Upper lobe of right lung (tissue), 1 donor: ENCODE measurements around the gene MID1IP1. TPM values are rescaled to one million over a fixed set of nuclear protein-coding genes. Genes with fewer than 3 reads are reported as not detected.

Source experiments
- ATAC-seq: fragments of 200-7000 bp; cut with Tn5 transposase; one replicate; pipeline ENCODE4 v1.9.1; 2020; ENCODE audit warnings: mild to moderate bottlenecking, moderate library complexity
- DNase-seq: peaks from one replicate; pipeline ENCODE4 v3.0.0-alpha.2; 2020
- H3K27ac ChIP-seq: fragments of 200-600 bp; one replicate; pipeline ENCODE4 v1.8.0; 2022
- H3K27me3 ChIP-seq: fragments of 200-600 bp; one replicate; pipeline ENCODE4 v1.8.0; 2022; ENCODE audit warnings: mild to moderate bottlenecking
- H3K36me3 ChIP-seq: fragments of 200-600 bp; one replicate; pipeline ENCODE4 v1.8.0; 2022
- H3K4me1 ChIP-seq: fragments of 200-600 bp; one replicate; pipeline ENCODE4 v1.8.0; 2022
- H3K4me3 ChIP-seq: fragments of 200-600 bp; one replicate; pipeline ENCODE4 v1.8.0; 2022; ENCODE audit warnings: mild to moderate bottlenecking
- H3K9me3 ChIP-seq: fragments of 200-600 bp; one replicate; pipeline ENCODE4 v1.8.0; 2022
- intact Hi-C: fragments of 100-400 bp; cut with DNase I; formaldehyde crosslinking; loops from one replicate; pipeline ENCODE4 v1.11.0; 2022
- total RNA-seq: library from RNA; stranded (reverse); fragmentation: NEBNext Ultra II Directional; extraction: Animal tissue kit (Norgen Biotek cat#: 25700); gene quantifications from one replicate; pipeline ENCODE4 v1.2.1, GENCODE V29; 2021
- TF ChIP-seq, protein P1 (sequence below): fragments of 200-600 bp; IDR thresholded peaks from one replicate; pipeline ENCODE4 v1.8.0; 2022; ENCODE audit warnings: antibody characterized with exemption
- donor health status: DM: no; HTN: yes; CAD: no; lungs with severe emphysema.

The MID1IP1 gene
- total RNA-seq, 1 donor from 2014 or later: 83.6 TPM

DNA sequence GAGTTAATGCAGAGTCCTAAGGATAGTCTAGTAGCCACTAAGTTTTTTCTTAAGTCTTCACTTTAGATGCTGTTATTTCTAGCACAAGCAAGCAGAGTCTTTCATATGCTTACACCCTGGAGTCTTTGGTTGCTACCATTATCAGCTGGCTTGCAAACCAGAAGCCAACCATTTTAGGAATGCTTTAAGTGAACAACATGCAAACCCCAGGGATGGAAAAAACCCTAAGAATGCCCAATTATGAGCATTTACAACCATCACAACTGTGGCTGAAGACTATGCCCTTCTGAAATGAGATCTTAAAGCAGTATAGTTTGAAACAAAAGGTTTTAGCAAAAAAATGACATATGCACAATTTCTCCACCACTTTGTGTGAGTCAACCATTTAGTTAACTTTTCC, 6.6 kb downstream of the MID1IP1 start:
- DNase-seq: no peak
- no peak overlapping the region for H3K4me3 ChIP-seq
- no peaks in the 10 kb centered on the region for H3K27me3 ChIP-seq
- H3K27ac ChIP-seq: no peak overlapping the region
- H3K4me1 ChIP-seq: peaks cover 3% of the 10 kb centered on the region
- TF ChIP-seq, protein P1, sequence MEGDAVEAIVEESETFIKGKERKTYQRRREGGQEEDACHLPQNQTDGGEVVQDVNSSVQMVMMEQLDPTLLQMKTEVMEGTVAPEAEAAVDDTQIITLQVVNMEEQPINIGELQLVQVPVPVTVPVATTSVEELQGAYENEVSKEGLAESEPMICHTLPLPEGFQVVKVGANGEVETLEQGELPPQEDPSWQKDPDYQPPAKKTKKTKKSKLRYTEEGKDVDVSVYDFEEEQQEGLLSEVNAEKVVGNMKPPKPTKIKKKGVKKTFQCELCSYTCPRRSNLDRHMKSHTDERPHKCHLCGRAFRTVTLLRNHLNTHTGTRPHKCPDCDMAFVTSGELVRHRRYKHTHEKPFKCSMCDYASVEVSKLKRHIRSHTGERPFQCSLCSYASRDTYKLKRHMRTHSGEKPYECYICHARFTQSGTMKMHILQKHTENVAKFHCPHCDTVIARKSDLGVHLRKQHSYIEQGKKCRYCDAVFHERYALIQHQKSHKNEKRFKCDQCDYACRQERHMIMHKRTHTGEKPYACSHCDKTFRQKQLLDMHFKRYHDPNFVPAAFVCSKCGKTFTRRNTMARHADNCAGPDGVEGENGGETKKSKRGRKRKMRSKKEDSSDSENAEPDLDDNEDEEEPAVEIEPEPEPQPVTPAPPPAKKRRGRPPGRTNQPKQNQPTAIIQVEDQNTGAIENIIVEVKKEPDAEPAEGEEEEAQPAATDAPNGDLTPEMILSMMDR: no peak
- no peaks in the 10 kb centered on the region for H3K36me3 ChIP-seq
- H3K9me3 ChIP-seq: no peaks in the 10 kb centered on the region
- ATAC-seq: no peak
- intact Hi-C loops: no loop called here

DNA sequence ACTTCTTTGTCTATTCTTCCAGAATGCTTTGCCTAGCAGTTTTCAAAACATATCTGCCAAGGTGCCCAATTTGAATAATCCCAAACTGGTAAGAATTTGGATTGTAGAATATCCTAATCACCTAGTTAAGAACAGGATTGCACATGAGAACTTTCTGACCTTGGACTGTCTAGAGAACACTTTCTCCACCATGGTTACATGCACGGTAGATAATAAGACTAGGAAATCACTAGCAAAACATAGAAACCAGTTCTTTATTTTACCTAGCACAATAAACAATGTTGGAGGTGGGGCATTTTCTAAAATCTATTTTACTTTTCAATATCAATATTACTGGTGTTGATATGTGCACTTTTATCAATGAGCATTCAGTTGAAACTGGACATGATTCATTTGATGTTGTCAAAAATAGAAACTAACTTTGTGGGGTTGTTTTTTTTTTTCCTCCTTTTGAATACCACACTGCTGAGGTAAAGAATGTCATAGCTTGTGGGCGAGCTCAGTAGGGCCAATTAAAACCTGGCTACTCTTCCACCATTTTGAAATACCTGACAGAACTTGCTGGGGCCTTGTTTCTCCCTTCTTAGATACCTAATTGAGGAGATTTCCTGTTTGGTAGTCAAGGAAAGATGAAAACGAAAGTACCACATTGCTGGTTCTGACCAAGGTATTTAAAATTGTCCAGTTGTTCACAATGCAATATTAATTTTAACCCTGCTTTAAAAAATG, 10.4 kb downstream of the MID1IP1 start:
- intact Hi-C loops: no loop called here
- ATAC-seq: no peak
- H3K27ac ChIP-seq: no peak overlapping the region

DNA sequence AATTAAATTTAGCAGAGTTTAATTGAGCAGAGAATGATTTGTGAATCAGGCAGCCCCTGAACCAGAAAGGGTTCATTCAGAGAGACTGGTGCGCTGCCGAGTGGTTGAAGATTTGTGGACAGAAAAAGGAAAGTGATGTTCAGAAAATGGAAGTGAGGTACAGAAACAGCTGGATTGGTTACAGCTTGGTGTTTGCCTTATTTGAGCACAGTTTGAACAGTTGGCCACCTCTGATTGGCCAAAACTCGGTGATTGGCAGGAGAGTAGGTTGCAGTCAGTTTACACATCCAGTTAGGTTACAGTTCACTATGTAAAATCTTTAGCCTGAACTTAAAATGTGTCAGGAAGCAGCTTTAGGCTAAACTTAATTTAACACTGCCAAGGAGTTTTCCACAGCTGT, 14.9 kb downstream of the MID1IP1 start:
- no peaks in the 10 kb centered on the region for H3K4me1 ChIP-seq
- no peak overlapping the region for H3K4me3 ChIP-seq
- ATAC-seq (no peak), DNase-seq (no peak)
- TF ChIP-seq, protein P1: no peak
- H3K27me3 ChIP-seq: no peaks in the 10 kb centered on the region
- H3K9me3 ChIP-seq: no peaks in the 10 kb centered on the region
- H3K27ac ChIP-seq: peak overlapping the region; percentile 30
- H3K36me3 ChIP-seq: no peaks in the 10 kb centered on the region
- intact Hi-C loops: no loop called here

More for the DNA sequence above, 10.4 kb downstream of the MID1IP1 start:
- H3K27me3 ChIP-seq: no peaks in the 10 kb centered on the region
- H3K4me3 ChIP-seq: no peak overlapping the region
- no peaks in the 10 kb centered on the region for H3K4me1 ChIP-seq
- no peaks in the 10 kb centered on the region for H3K36me3 ChIP-seq
- H3K9me3 ChIP-seq: no peaks in the 10 kb centered on the region
- DNase-seq: no peak
- TF ChIP-seq, protein P1: no peak

DNA sequence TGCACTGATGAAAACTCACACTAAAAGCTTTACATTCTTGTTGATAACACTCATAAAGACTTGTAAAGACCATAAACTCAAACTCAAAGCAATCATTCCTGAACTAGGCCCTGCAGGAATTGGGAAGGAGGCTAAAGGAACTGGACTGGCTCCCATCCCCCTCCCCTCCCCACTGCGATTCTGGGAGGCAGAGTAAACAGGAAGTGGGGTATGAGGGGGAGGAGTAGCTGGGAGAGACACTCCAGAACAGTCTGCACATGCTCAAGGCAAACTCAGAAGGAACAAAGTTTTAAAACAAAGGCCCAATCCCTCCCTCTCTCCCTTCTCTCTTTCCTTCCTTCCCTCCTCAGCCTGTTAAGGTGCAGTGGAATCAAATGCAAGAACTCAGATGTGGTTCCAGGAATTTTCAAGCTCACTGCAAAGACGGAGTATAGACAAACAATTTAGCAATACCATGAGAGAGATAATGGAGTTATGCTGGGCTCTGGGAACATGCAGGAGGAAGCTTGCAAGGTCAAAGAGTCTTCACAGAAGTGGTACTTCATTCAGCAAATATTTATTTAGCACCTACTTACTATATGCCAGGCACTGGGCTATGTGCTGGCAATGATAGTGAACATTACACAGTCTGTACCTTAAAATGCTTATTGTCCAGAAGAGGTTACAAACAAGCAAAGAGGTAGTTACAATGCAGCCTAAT, 15.9 kb downstream of the MID1IP1 start:
- peak; percentile 96 for ATAC-seq
- peak; percentile 58 for DNase-seq
- Histone ChIP-seq H3K9me3 (no peaks in the 10 kb centered on the region), H3K36me3 (no peaks in the 10 kb centered on the region), H3K4me3 (no peak overlapping the region), H3K4me1 (no peaks in the 10 kb centered on the region), H3K27me3 (no peaks in the 10 kb centered on the region), H3K27ac (peak overlapping the region; percentile 47)
- intact Hi-C loops: no loop called here
- TF ChIP-seq, protein P1: no peak

DNA sequence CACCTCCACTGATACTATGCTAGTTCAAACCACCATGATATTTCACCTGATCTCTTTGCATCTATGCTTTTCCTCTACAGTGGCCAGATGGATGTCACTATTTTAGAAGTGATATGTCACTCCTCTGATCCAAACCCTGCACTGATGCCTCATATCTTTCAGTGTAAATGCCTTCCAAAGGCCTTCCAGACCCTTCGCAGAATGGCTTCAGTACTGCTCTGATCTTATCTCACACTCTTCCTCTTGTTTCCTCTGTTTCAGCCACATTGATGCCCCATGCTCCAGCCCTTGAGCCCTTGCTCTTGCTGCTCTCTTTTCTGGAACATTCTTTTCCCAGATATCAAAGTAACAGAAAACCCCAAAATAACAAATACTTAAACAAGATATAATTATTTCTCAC, 17.9 kb downstream of the MID1IP1 start:
- Histone ChIP-seq H3K27me3 (no peaks in the 10 kb centered on the region), H3K4me3 (no peak overlapping the region), H3K4me1 (no peaks in the 10 kb centered on the region), H3K36me3 (no peaks in the 10 kb centered on the region), H3K9me3 (no peaks in the 10 kb centered on the region), H3K27ac (no peak overlapping the region)
- intact Hi-C loops: no loop called here
- ATAC-seq: no peak
- no peak for DNase-seq
- TF ChIP-seq, protein P1: no peak
